Measurements from ENCODE around the gene HDAC2. TPM values are rescaled to one million over a fixed set of nuclear protein-coding genes. Genes with fewer than 3 reads are reported as not detected.

The HDAC2 gene
- total RNA-seq, 3 donors from 2014 or later, result 144 to 160 (median 160) TPM

- ATAC-seq (no peak), DNase-seq (no peak)
- Mint-ChIP-seq H3K4me3 (no peak overlapping the region), H3K9me3 (no peaks in the 10 kb centered on the region), H3K27me3 (ENCODE audit: low read depth) (peaks cover 28% of the 10 kb centered on the region), H3K36me3 (ENCODE audit: insufficient read depth) (no peaks in the 10 kb centered on the region), H3K4me1 (ENCODE audit: low read depth) (no peaks in the 10 kb centered on the region)
Measured at GRCh38 chr6:113884011-113884410, 86.9 kb downstream of the HDAC2 start.

Other genes starting within 250 kb of the HDAC2 start
- gene MARCKS, start 113.8 kb downstream of the HDAC2 start, total RNA-seq, result 1 to 10 TPM; 2.6 to 8.4 (median 3.1) TPM